Measurements from ENCODE around the gene MACC1. TPM values are rescaled to one million over a fixed set of nuclear protein-coding genes. Genes with fewer than 3 reads are reported as not detected.

Gene MACC1
- total and polyA plus RNA-seq, 10 of the 15 experiments (the other 5 are each of a cell fraction or from before 2014, with no cell fraction given) = 6.0 to 61.1 (median 12.7) TPM

DNA sequence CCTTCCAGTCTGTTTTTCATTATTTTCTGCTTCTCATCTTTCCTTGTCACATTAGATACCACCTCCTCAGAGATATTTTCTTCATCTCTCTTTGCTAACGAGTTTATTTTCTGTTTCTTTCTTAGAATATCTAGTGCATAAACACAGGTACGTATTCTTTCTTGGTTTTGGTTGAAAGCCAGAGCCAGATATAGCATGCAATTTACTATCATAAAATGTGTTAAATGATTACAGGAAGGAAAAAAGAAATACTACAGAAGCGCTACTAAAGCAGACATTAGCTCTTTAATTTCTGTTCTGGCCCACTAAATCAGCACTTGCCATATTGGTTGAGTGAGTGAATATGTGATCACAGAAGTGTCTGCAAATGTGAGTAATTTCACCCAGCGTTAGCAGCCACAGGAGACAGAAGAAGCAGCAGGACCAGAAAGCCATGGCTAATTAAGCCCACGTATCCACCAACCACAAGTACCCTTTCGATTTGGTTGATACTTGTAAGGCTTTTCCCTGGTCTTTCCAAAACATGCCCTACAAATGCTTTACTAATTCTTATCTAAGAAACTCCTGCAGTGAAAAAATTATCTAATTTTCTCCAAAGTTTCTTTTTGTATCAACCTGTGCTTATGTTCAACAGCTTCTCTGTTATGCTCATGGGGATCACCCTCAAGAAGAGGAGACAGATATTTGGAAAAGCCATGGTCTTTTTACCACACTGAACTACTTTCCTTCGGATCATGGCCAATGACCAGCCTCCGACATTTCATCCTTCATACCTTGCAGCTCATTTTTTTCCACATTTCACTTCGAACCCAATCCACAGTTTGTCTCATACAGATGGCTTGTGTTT, 23.1 kb upstream of the MACC1 start (continued):
- TF ChIP-seq, protein P1, sequence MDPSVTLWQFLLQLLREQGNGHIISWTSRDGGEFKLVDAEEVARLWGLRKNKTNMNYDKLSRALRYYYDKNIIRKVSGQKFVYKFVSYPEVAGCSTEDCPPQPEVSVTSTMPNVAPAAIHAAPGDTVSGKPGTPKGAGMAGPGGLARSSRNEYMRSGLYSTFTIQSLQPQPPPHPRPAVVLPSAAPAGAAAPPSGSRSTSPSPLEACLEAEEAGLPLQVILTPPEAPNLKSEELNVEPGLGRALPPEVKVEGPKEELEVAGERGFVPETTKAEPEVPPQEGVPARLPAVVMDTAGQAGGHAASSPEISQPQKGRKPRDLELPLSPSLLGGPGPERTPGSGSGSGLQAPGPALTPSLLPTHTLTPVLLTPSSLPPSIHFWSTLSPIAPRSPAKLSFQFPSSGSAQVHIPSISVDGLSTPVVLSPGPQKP (IDR thresholded peaks at IDR 0.05; ENCODE audit: low read depth, low read length) = no peak
- no peak for TF ChIP-seq EGR1 (IDR thresholded peaks at IDR 0.05; ENCODE audit: borderline replicate concordance in 1 of 2, low read depth in 2 of 2, low read length in 2 of 2)
- TF ChIP-seq MXI1 (IDR thresholded peaks at IDR 0.05; ENCODE audit: low read depth, low read length) = 0 out of 2 replicates have a peak, but pooled peaks have one; percentile 24
- no peak for TF ChIP-seq KAT2A (conservative IDR thresholded peaks at IDR 0.05; ENCODE audit: control insufficient read depth, low read depth, low read length)
- TF ChIP-seq, protein P2, sequence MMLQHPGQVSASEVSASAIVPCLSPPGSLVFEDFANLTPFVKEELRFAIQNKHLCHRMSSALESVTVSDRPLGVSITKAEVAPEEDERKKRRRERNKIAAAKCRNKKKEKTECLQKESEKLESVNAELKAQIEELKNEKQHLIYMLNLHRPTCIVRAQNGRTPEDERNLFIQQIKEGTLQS (IDR thresholded peaks at IDR 0.05; ENCODE audit: borderline replicate concordance, extremely low read depth, low read depth, low read length) = no peak
- no peak for TF ChIP-seq KDM1A (IDR thresholded peaks at IDR 0.05; ENCODE audit: borderline replicate concordance)
- TF ChIP-seq, protein P3, sequence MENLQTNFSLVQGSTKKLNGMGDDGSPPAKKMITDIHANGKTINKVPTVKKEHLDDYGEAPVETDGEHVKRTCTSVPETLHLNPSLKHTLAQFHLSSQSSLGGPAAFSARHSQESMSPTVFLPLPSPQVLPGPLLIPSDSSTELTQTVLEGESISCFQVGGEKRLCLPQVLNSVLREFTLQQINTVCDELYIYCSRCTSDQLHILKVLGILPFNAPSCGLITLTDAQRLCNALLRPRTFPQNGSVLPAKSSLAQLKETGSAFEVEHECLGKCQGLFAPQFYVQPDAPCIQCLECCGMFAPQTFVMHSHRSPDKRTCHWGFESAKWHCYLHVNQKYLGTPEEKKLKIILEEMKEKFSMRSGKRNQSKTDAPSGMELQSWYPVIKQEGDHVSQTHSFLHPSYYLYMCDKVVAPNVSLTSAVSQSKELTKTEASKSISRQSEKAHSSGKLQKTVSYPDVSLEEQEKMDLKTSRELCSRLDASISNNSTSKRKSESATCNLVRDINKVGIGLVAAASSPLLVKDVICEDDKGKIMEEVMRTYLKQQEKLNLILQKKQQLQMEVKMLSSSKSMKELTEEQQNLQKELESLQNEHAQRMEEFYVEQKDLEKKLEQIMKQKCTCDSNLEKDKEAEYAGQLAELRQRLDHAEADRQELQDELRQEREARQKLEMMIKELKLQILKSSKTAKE (IDR thresholded peaks at IDR 0.05; ENCODE audit: low read depth, poor library complexity, severe bottlenecking) = peak; percentile 95
- no peak for TF ChIP-seq SREBF2 (IDR thresholded peaks at IDR 0.05; ENCODE audit: low read length)
- no peak for TF ChIP-seq SREBF1 (IDR thresholded peaks at IDR 0.05; ENCODE audit: low read length)
- TF ChIP-seq NFYA (IDR thresholded peaks at IDR 0.05; ENCODE audit: borderline replicate concordance, low read depth, low read length) = no peak
- 0 out of 2 replicates have a peak, but pooled peaks have one; percentile 60 for TF ChIP-seq CHD2 (IDR thresholded peaks at IDR 0.05; ENCODE audit: borderline replicate concordance, low read depth, low read length)
- peak; percentile 61; the same call in 1 of the 2 replicates for TF ChIP-seq TCF3 (IDR thresholded peaks at IDR 0.05; ENCODE audit: borderline replicate concordance, insufficient read depth, low read depth, low read length)
- TF ChIP-seq ZNF384 (IDR thresholded peaks at IDR 0.05; ENCODE audit: borderline replicate concordance, low read depth, low read length) = no peak
- TF ChIP-seq, protein P4, sequence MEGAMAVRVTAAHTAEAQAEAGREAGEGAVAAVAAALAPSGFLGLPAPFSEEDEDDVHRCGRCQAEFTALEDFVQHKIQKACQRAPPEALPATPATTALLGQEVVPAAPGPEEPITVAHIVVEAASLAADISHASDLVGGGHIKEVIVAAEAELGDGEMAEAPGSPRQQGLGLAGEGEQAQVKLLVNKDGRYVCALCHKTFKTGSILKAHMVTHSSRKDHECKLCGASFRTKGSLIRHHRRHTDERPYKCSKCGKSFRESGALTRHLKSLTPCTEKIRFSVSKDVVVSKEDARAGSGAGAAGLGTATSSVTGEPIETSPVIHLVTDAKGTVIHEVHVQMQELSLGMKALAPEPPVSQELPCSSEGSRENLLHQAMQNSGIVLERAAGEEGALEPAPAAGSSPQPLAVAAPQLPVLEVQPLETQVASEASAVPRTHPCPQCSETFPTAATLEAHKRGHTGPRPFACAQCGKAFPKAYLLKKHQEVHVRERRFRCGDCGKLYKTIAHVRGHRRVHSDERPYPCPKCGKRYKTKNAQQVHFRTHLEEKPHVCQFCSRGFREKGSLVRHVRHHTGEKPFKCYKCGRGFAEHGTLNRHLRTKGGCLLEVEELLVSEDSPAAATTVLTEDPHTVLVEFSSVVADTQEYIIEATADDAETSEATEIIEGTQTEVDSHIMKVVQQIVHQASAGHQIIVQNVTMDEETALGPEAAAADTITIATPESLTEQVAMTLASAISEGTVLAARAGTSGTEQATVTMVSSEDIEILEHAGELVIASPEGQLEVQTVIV (IDR thresholded peaks at IDR 0.05; ENCODE audit: borderline replicate concordance, partially characterized antibody) = no peak
- no peak for TF ChIP-seq CHD1 (IDR thresholded peaks at IDR 0.05; ENCODE audit: low read depth, low read length)
- peak; percentile 76 for TF ChIP-seq BMI1 (IDR thresholded peaks at IDR 0.05; ENCODE audit: borderline replicate concordance)
- TF ChIP-seq STAT3 (IDR thresholded peaks at IDR 0.05; ENCODE audit: low read depth, low read length) = peak; percentile 57; the same call in 1 of the 2 replicates
- no peak for TF ChIP-seq TARDBP (IDR thresholded peaks at IDR 0.05; ENCODE audit: borderline replicate concordance)
- TF ChIP-seq WRNIP1 (IDR thresholded peaks at IDR 0.05; ENCODE audit: borderline replicate concordance, low read depth, low read length) = no peak
- TF ChIP-seq POU2F2 (IDR thresholded peaks at IDR 0.05; ENCODE audit: borderline replicate concordance, low read depth, low read length) = peak; percentile 91; the same call in 2 of the 3 replicates
- no peak for TF ChIP-seq NRF1 (conservative IDR thresholded peaks at IDR 0.05; ENCODE audit: low read depth, low read length)
- peak; percentile 100 for TF ChIP-seq BCL11A (IDR thresholded peaks at IDR 0.05; ENCODE audit: low read depth, low read length)
- TF ChIP-seq IRF4 (IDR thresholded peaks at IDR 0.05; ENCODE audit: low read depth, low read length) = peak; percentile 90
- TF ChIP-seq MYC (IDR thresholded peaks at IDR 0.05; ENCODE audit: insufficient read depth, insufficient read length, insufficient replicate concordance, low read length, severe bottlenecking) = no peak

Measured in GM12878 (cell line).